ENCODE measurements around the gene LRP10. TPM values are rescaled to one million over a fixed set of nuclear protein-coding genes. Genes with fewer than 3 reads are reported as not detected.

Gene LRP10
- total and polyA plus RNA-seq, 2 of the 8 experiments (the other 6 are each of a cell fraction or from before 2014, with no cell fraction given) = 12.4 to 15.6 TPM

- H2BK15ac ChIP-seq (ENCODE audit: low read length) = no peak overlapping the region
- no peak overlapping the region for H3K9ac ChIP-seq (replicated peaks in 1 of 4; ENCODE audit: extremely low read depth in 1 of 4, low read depth in 3 of 4, low read length in 3 of 4)
- POLR2A ChIA-PET (ENCODE audit: partially characterized antibody) = interaction anchor here (0.8 to 4.2 kb wide), 10 partner anchors 9 to 77 kb away, joined by 3 to 14 read pairs (median 4); no protein-coding TSS in a partner anchor
These were observed 25.2 kb downstream of the LRP10 start for GRCh38 chr14:22896760-22897159.

More at GRCh38 chr14:22896760-22897159, 25.2 kb downstream of the LRP10 start:
- Histone ChIP-seq H3K36me3 (ENCODE audit: control insufficient read depth in 2 of 4, insufficient read depth in 4 of 4, low read length in 3 of 4) (peaks cover 5 to 10% (median 8%) of the 10 kb centered on the region in 4 experiments; a peak in 6 of 8 replicates), H3K18ac (ENCODE audit: extremely low read depth, low read length) (no peak overlapping the region), H3K4me1 (replicated peaks in 1 of 4; ENCODE audit: control insufficient read depth in 3 of 4, insufficient read depth in 4 of 4, low read length in 3 of 4) (peaks cover 0 to 8% (median 4%) of the 10 kb centered on the region in 4 experiments; a peak in 2 of 7 replicates), H2BK12ac (ENCODE audit: low read depth, low read length) (no peak overlapping the region), H3K9me3 (ENCODE audit: insufficient read depth in 2 of 2, low read depth in 1 of 2, low read length in 1 of 2) (no peaks in the 10 kb centered on the region), H2BK5ac (ENCODE audit: low read depth, low read length) (no peak overlapping the region), H3K79me1 (ENCODE audit: low read depth, low read length) (no peaks in the 10 kb centered on the region), H4K20me1 (replicated peaks in 1 of 2; ENCODE audit: control insufficient read depth in 1 of 2, insufficient read depth in 2 of 2, low read length in 2 of 2) (peaks cover 5 to 10% of the 10 kb centered on the region in 2 experiments), H4K91ac (replicated peaks; ENCODE audit: insufficient read length, low read length) (no peak overlapping the region), H2AFZ (ENCODE audit: low read length) (no peak overlapping the region), H3K27ac (ENCODE audit: low read depth, low read length) (no peak overlapping the region), H4K5ac (ENCODE audit: insufficient read length, low read depth, low read length) (no peak overlapping the region), H2BK20ac (ENCODE audit: low read length) (no peak overlapping the region), H3K56ac (replicated peaks; ENCODE audit: insufficient read length, low read depth, low read length) (no peak overlapping the region), H3K4ac (replicated peaks; ENCODE audit: insufficient read length, low read depth, low read length) (no peak overlapping the region), H3K27me3 (replicated peaks in 1 of 4; ENCODE audit: control insufficient read depth in 3 of 4, extremely low read depth in 1 of 4, insufficient read depth in 3 of 4, low read length in 3 of 4) (peaks cover 10 to 35% (median 28%) of the 10 kb centered on the region in 4 experiments), H2AK5ac (ENCODE audit: low read depth, low read length) (no peak overlapping the region), H3K4me3 (ENCODE audit: extremely low read depth in 1 of 4, insufficient read depth in 2 of 4, low read depth in 3 of 4, low read length in 4 of 4) (no peak overlapping the region), H2BK120ac (replicated peaks; ENCODE audit: low read depth, low read length) (no peak overlapping the region), H3K14ac (ENCODE audit: insufficient read length) (no peak overlapping the region), H3K23me2 (ENCODE audit: low read depth, low read length) (no peaks in the 10 kb centered on the region), H3K79me2 (ENCODE audit: control insufficient read depth in 1 of 2, insufficient read depth in 2 of 2, low read length in 2 of 2) (no peaks in the 10 kb centered on the region), H4K8ac (ENCODE audit: extremely low read depth, insufficient read depth, low read length) (no peak overlapping the region), H3K4me2 (ENCODE audit: insufficient read depth in 1 of 2, low read depth in 2 of 2, low read length in 2 of 2) (no peak overlapping the region), H3K23ac (ENCODE audit: insufficient read length) (no peak overlapping the region)
- 73% methylated on average over 3 of the region's 3 CpGs; no CpG with 5 or more reads in 1 of the 2 experiments for WGBS, 2 experiments (ENCODE audit: extremely low coverage in 1 of 2, insufficient coverage in 1 of 2, insufficient read length in 1 of 2, insufficient replicate concordance in 2 of 2, low coverage in 1 of 2, low lambda C conversion rate in 2 of 2, missing lambda C conversion rate in 1 of 2)
- no peak for TF ChIP-seq EGR1 (IDR thresholded peaks at IDR 0.05; ENCODE audit: borderline replicate concordance, low read depth, low read length)
- FAIRE-seq = no peak
- CTCF ChIA-PET (ENCODE audit: partially characterized antibody) = interaction anchor here (0.7 to 14.2 kb wide), 13 partner anchors 10 to 341 kb away, joined by 3 to 158 read pairs (median 4); partner anchors contain the start of genes LRP10 and REM2
- DNase-seq (ENCODE audit: low read depth in 1 of 2, low spot score in 2 of 2) = no peak
